HUES48 (cell line): ENCODE results near the gene MRPL42.

ENCODE experiments used
- H3K27ac ChIP-seq: one replicate; pipeline ENCODE4 v1.7.0; 2013; ENCODE audit warnings: low read depth, low read length, inconsistent platforms
- H3K27me3 ChIP-seq: 2 replicates; pipeline ENCODE4 v1.6.1; 2013; ENCODE audit warnings: mild to moderate bottlenecking, low read length; ENCODE audit not compliant: control insufficient read depth, insufficient read depth
- H3K36me3 ChIP-seq: 2 replicates; pipeline ENCODE4 v1.6.1; 2013; ENCODE audit warnings: low read length; ENCODE audit not compliant: control insufficient read depth, insufficient read depth
- H3K4me1 ChIP-seq: 2 replicates; pipeline ENCODE4 v1.6.1; 2013; ENCODE audit warnings: mild to moderate bottlenecking, low read length; ENCODE audit not compliant: control insufficient read depth, insufficient read depth
- H3K4me3 ChIP-seq: 2 replicates; pipeline ENCODE4 v1.5.1; 2013; ENCODE audit warnings: mild to moderate bottlenecking, low read depth, low read length
- H3K9ac ChIP-seq: 2 replicates; pipeline ENCODE4 v1.6.1; 2013; ENCODE audit warnings: mild to moderate bottlenecking, low read depth, low read length, moderate library complexity
- H3K9me3 ChIP-seq: 2 replicates; pipeline ENCODE4 v1.6.1; 2013; ENCODE audit warnings: low read length; ENCODE audit not compliant: control insufficient read depth, insufficient read depth

Gene MRPL42

GRCh38 chr12:93526786-93527428 is 59.6 kb downstream of the MRPL42 start:
- Histone ChIP-seq H3K36me3 (no peaks in the 10 kb centered on the region), H3K27ac (no peak overlapping the region), H3K27me3 (no peaks in the 10 kb centered on the region), H3K4me1 (no peaks in the 10 kb centered on the region), H3K4me3 (no peak overlapping the region), H3K9me3 (no peaks in the 10 kb centered on the region), H3K9ac (no peak overlapping the region)

GRCh38 chr12:93530358-93530757 is 63.0 kb downstream of the MRPL42 start:
- H3K9ac ChIP-seq, result no peak overlapping the region
- H3K36me3 ChIP-seq, result no peaks in the 10 kb centered on the region
- no peaks in the 10 kb centered on the region for H3K4me1 ChIP-seq
- no peaks in the 10 kb centered on the region for H3K9me3 ChIP-seq
- H3K27ac ChIP-seq, result no peak overlapping the region
- H3K27me3 ChIP-seq, result no peaks in the 10 kb centered on the region
- no peak overlapping the region for H3K4me3 ChIP-seq

- H3K4me1 ChIP-seq, result peaks cover 3% of the 10 kb centered on the region; the same call in 1 of the 2 replicates
- H3K9me3 ChIP-seq, result no peaks in the 10 kb centered on the region
- no peak overlapping the region for H3K27ac ChIP-seq
- no peak overlapping the region for H3K9ac ChIP-seq
- no peaks in the 10 kb centered on the region for H3K36me3 ChIP-seq
- H3K27me3 ChIP-seq, result no peaks in the 10 kb centered on the region
- no peak overlapping the region for H3K4me3 ChIP-seq
Observed at GRCh38 chr12:93533310-93533709, 66.0 kb downstream of the MRPL42 start.

GRCh38 chr12:93536111-93536765 is 68.9 kb downstream of the MRPL42 start:
- Histone ChIP-seq H3K36me3 (no peaks in the 10 kb centered on the region), H3K4me3 (no peak overlapping the region), H3K27ac (no peak overlapping the region), H3K4me1 (peaks cover 3% of the 10 kb centered on the region; the same call in 1 of the 2 replicates), H3K9me3 (no peaks in the 10 kb centered on the region), H3K9ac (no peak overlapping the region), H3K27me3 (no peaks in the 10 kb centered on the region)

GRCh38 chr12:93536766-93537488 is 69.6 kb downstream of the MRPL42 start:
- no peak overlapping the region for H3K27ac ChIP-seq
- H3K4me3 ChIP-seq, result no peak overlapping the region
- H3K4me1 ChIP-seq, result peaks cover 3% of the 10 kb centered on the region; the same call in 1 of the 2 replicates
- H3K9ac ChIP-seq, result no peak overlapping the region
- no peaks in the 10 kb centered on the region for H3K9me3 ChIP-seq
- H3K27me3 ChIP-seq, result no peaks in the 10 kb centered on the region
- no peaks in the 10 kb centered on the region for H3K36me3 ChIP-seq

GRCh38 chr12:93537769-93538168 is 70.5 kb downstream of the MRPL42 start:
- no peak overlapping the region for H3K4me3 ChIP-seq
- no peaks in the 10 kb centered on the region for H3K36me3 ChIP-seq
- peaks cover 3% of the 10 kb centered on the region; the same call in 1 of the 2 replicates for H3K4me1 ChIP-seq
- no peaks in the 10 kb centered on the region for H3K27me3 ChIP-seq
- no peak overlapping the region for H3K27ac ChIP-seq
- H3K9me3 ChIP-seq, result no peaks in the 10 kb centered on the region
- H3K9ac ChIP-seq, result no peak overlapping the region

GRCh38 chr12:93539821-93540220 is 72.5 kb downstream of the MRPL42 start:
- no peaks in the 10 kb centered on the region for H3K36me3 ChIP-seq
- H3K9me3 ChIP-seq, result no peaks in the 10 kb centered on the region
- no peaks in the 10 kb centered on the region for H3K27me3 ChIP-seq
- H3K27ac ChIP-seq, result no peak overlapping the region
- H3K4me3 ChIP-seq, result no peak overlapping the region
- H3K9ac ChIP-seq, result no peak overlapping the region
- peaks cover 3% of the 10 kb centered on the region; the same call in 1 of the 2 replicates for H3K4me1 ChIP-seq

GRCh38 chr12:93540466-93540865 is 73.2 kb downstream of the MRPL42 start:
- Histone ChIP-seq H3K9ac (no peak overlapping the region), H3K4me1 (peaks cover 3% of the 10 kb centered on the region; the same call in 1 of the 2 replicates), H3K36me3 (no peaks in the 10 kb centered on the region), H3K4me3 (no peak overlapping the region), H3K9me3 (no peaks in the 10 kb centered on the region), H3K27ac (no peak overlapping the region), H3K27me3 (no peaks in the 10 kb centered on the region)

GRCh38 chr12:93541578-93542225 is 74.4 kb downstream of the MRPL42 start:
- H3K9ac ChIP-seq, result no peak overlapping the region
- no peaks in the 10 kb centered on the region for H3K9me3 ChIP-seq
- no peaks in the 10 kb centered on the region for H3K36me3 ChIP-seq
- peaks cover 3% of the 10 kb centered on the region; the same call in 1 of the 2 replicates for H3K4me1 ChIP-seq
- no peak overlapping the region for H3K4me3 ChIP-seq
- no peak overlapping the region for H3K27ac ChIP-seq
- H3K27me3 ChIP-seq, result no peaks in the 10 kb centered on the region

GRCh38 chr12:93547778-93548177 is 80.5 kb downstream of the MRPL42 start:
- Histone ChIP-seq H3K27me3 (no peaks in the 10 kb centered on the region), H3K4me3 (no peak overlapping the region), H3K9ac (no peak overlapping the region), H3K4me1 (no peaks in the 10 kb centered on the region), H3K27ac (no peak overlapping the region), H3K36me3 (no peaks in the 10 kb centered on the region), H3K9me3 (no peaks in the 10 kb centered on the region)
